Small intestine (tissue), 7 donors: ENCODE measurements around the gene PSAP. TPM values are rescaled to one million over a fixed set of nuclear protein-coding genes. Genes with fewer than 3 reads are reported as not detected.

Source experiments
- DNase-seq, 2 donors: peaks; one replicate each; pipeline versions ENCODE4 v3.0.0 to v3.0.0-alpha.2; 2013
- FAIRE-seq: peaks from 2 replicates; lab custom pipeline; 2012; peaks lifted over from hg19 to GRCh38; lab: Jason Lieb, UNC
- H3K27ac ChIP-seq, 3 donors: one replicate each; pipeline ENCODE4 v1.5.1; 2013; ENCODE audit warnings: low read length in 2 of 3, mild to moderate bottlenecking in 2 of 3, control low read depth in 1 of 3, inconsistent platforms in 1 of 3, low read depth in 1 of 3, moderate library complexity in 1 of 3
- H3K27me3 ChIP-seq, 3 donors: one replicate each; pipeline ENCODE4 v1.6.1; 2013; ENCODE audit warnings: low read length in 3 of 3, inconsistent platforms in 1 of 3; ENCODE audit not compliant: control insufficient read depth in 3 of 3, insufficient read depth in 3 of 3
- H3K36me3 ChIP-seq, 3 donors: one replicate each; pipeline ENCODE4 v1.6.1; 2013; ENCODE audit warnings: low read length in 3 of 3, inconsistent platforms in 1 of 3, low read depth in 1 of 3, mild to moderate bottlenecking in 1 of 3, moderate library complexity in 1 of 3; ENCODE audit not compliant: control insufficient read depth in 3 of 3, insufficient read depth in 2 of 3
- H3K4me1 ChIP-seq, 3 donors: one replicate each; pipeline ENCODE4 v1.6.1; 2013; ENCODE audit warnings: low read length in 2 of 3, inconsistent platforms in 1 of 3, low read depth in 1 of 3, mild to moderate bottlenecking in 1 of 3, moderate library complexity in 1 of 3; ENCODE audit not compliant: control insufficient read depth in 3 of 3, insufficient read depth in 2 of 3
- H3K4me3 ChIP-seq, 3 donors: one replicate each; pipeline ENCODE4 v1.5.1; 2013; ENCODE audit warnings: low read length in 3 of 3, control low read depth in 1 of 3, inconsistent platforms in 1 of 3, low read depth in 1 of 3, mild to moderate bottlenecking in 1 of 3, moderate library complexity in 1 of 3
- H3K9me3 ChIP-seq, 2 donors: one replicate each; pipeline ENCODE4 v1.6.1; 2013; ENCODE audit warnings: low read depth in 1 of 2, low read length in 1 of 2; ENCODE audit not compliant: control insufficient read depth in 2 of 2, insufficient read depth in 1 of 2
- WGBS, 3 donors: extraction: QIAGEN DNeasy Blood & Tissue Kit; methylation state at CpG; one replicate each; pipeline ENCODE4 v1.1.7; 2013; 5-methylcytosine and 5-hydroxymethylcytosine counted together
- polyA plus RNA-seq, 4 donors: library from polyadenylated mRNA; stranded (reverse) in 3 of 4; unstranded in 1 of 4; fragments of 200-250 nt in 3 of 4; fragments of 120-200 nt in 1 of 4; gene quantifications; one replicate each; pipeline versions ENCODE4 v1.2.1 to v1.2.3, GENCODE V29; 2013
- donor health status: healthy with polysubstance abuse.
- donor health status: control.
- donor health status: control.
- donor health status: Bipolar disorder and iron deficiency.
- donor health status: healthy.

Gene PSAP
- polyA plus RNA-seq, 4 donors: 149 to 603 (median 311) TPM

DNA sequence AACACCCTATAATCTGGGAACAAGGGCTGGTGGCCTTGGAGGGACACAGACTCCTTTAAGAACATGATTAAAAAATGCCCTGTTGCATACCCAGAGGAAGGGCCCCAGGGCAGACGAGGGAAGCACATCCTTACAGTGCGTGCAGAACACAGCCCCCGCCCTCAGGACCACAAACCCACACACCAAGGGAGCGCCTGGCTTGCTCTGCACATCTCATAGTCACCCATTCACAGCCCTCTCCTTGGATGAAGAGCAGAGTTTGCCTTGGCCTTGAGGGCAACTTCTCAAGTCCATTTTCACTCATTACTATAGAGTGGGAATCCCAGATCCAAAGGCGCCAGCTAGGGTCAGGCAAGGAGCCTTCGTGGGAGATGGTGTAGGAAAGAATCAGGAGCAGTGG is 71.4 kb downstream of the PSAP start:
- H3K36me3 ChIP-seq: no peaks in the 10 kb centered on the region
- H3K27me3 ChIP-seq: no peaks in the 10 kb centered on the region
- 86 to 92% (median 91%) methylated on average over 6 of the region's 6 CpGs for WGBS, 3 donors
- peaks cover 0 to 5% (median 1%) of the 10 kb centered on the region in 3 donors for H3K4me1 ChIP-seq
- peaks cover 0 to 6% of the 10 kb centered on the region in 2 donors for H3K9me3 ChIP-seq
- H3K4me3 ChIP-seq: no peak overlapping the region
- H3K27ac ChIP-seq: no peak overlapping the region
- no peak for DNase-seq
- no peak for FAIRE-seq

- Histone ChIP-seq H3K36me3 (no peaks in the 10 kb centered on the region), H3K9me3 (peaks cover 0 to 6% of the 10 kb centered on the region in 2 donors), H3K4me1 (peaks cover 0 to 13% (median 5%) of the 10 kb centered on the region in 3 donors), H3K27me3 (no peaks in the 10 kb centered on the region), H3K27ac (no peak overlapping the region), H3K4me3 (no peak overlapping the region)
- WGBS, 3 donors: 80 to 95% (median 93%) methylated on average over 11 of the region's 11 CpGs
- DNase-seq: no peak
- no peak for FAIRE-seq
Measured at GRCh38 chr10:71778071-71778825, 72.8 kb downstream of the PSAP start.

DNA sequence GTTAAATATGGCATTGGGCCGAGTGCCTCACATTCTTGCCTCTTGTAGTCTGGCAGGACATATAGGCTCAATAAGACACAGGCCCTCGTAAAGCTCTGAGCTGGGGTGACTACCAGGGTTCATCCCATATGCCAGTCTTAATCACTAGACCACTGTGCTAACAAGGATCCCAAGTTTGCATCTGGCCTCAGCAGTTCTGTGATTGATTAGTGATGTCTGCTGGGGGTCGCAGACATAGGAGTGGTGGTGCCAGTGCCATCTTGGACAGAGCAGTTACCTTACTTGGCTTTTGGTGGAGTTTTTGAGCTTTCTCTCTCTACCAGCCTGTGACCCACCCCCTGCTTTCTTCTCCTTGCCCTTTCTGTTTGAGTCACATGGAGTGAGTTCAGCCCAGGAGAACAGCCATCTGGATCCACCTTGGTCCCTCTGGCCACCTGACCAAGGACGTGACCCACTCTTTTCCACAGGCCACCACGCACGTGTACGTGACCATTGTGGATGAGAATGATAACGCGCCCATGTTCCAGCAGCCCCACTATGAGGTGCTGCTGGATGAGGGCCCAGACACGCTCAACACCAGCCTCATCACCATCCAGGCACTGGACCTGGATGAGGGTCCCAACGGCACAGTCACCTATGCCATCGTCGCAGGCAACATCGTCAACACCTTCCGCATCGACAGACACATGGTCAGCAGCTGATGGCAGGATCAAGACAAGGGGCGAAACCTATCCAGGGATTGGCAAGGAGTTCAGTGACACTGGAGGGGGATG is 73.7 kb downstream of the PSAP start:
- DNase-seq (no peak), FAIRE-seq (no peak)
- Histone ChIP-seq H3K27me3 (no peaks in the 10 kb centered on the region), H3K4me3 (no peak overlapping the region), H3K36me3 (peaks cover 0 to under 1% (median 0%) of the 10 kb centered on the region in 3 donors), H3K9me3 (peaks cover 0 to 6% of the 10 kb centered on the region in 2 donors), H3K27ac (no peak overlapping the region), H3K4me1 (peaks cover 0 to 21% (median 5%) of the 10 kb centered on the region in 3 donors)
- WGBS, 3 donors: 97 to 98% (median 97%) methylated on average over 17 of the region's 17 CpGs

GRCh38 chr10:71776481-71776925 is 74.5 kb downstream of the PSAP start:
- Histone ChIP-seq H3K9me3 (peaks cover 0 to 6% of the 10 kb centered on the region in 2 donors), H3K4me3 (no peak overlapping the region), H3K27me3 (no peaks in the 10 kb centered on the region), H3K27ac (no peak overlapping the region), H3K4me1 (peaks cover 4 to 30% (median 5%) of the 10 kb centered on the region in 3 donors), H3K36me3 (peaks cover 0 to 6% (median 0%) of the 10 kb centered on the region in 3 donors)
- FAIRE-seq (no peak), DNase-seq (peak in 1 of 2 donors; percentile 55)
- 25 to 66% (median 46%) methylated on average over 2 of the region's 2 CpGs for WGBS, 3 donors

DNA sequence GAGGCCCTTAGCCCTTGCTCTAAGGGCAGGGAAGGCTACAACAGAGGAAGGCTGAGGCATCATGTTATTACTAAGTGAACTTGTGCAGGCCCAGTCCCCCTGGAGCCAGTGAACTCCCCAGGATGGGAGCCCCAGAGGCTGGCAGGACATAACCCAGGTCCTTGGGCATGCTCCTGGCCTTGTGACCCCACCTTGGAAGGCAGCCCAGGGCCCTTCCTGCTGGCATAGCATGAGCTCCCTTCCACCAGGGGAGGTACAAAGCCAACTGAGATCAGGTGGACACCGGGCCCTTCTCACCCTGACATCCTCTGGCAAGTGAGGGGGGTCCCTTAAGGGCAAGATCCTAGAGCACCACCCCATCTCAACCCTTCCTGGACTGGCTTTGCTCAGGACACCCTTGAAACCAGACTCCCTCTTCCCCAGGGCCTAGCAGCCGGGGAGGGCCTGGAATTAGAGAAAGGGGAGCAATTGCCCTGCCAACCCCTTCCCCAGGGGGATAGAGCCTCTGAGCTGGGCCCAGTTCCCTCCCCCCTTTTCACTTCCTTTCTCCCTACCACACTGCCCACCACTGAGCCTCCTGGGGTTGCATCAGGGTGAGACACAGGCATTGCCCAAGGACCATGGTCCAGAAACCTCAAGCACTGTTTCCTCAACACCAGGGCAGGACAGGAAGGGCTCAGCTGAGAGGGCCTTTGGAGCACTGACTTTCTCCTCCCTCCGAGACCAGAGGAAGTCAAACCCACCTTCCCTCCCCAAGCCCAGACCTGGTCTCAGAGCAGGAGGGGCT is 75.9 kb downstream of the PSAP start:
- no peak overlapping the region for H3K4me3 ChIP-seq
- no peaks in the 10 kb centered on the region for H3K27me3 ChIP-seq
- peak overlapping the region in 1 of 3 donors; percentile 12 for H3K27ac ChIP-seq
- peaks cover 0 to 17% (median 0%) of the 10 kb centered on the region in 3 donors for H3K36me3 ChIP-seq
- FAIRE-seq (no peak), DNase-seq (no peak)
- H3K9me3 ChIP-seq: peaks cover 0 to 6% of the 10 kb centered on the region in 2 donors
- peaks cover 11 to 43% (median 12%) of the 10 kb centered on the region in 3 donors for H3K4me1 ChIP-seq
- 60 to 83% (median 76%) methylated on average over 3 of the region's 3 CpGs for WGBS, 3 donors

DNA sequence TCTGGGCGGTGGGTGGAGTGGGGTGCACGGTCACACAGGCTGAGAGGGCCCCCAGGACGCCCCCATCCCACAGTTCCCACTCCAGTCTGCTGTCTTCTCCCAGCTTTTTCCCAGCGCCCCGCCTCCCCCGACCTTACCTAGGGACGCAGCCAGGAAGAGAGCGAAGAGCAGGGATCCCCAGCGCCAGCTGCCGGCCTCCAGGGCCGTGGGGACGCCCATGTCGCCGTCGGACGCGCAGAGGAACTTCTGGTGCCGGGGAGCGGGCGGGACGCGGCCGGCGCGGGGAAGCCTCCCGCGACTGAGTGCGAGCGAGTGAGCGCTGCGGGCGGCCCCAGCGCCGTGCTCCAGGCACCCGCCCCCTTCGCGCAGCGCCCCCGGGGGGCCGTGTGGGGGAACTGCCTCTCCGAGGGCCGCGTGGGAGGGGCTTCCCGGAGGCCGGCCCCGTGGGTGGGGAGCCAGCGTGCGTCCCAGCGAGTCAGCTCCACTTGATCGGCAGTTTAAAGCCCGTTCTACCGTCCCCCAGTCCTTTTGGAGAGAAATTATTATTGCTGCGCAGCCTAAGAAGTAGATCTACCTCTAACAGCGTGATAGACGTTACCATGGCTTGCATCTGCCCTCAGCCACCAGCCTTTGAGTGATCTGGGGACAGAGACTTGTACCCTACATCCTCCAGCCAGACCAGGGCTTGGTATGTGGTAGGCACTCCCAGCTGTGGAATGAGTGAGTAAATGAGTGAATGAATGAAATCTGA is 77.7 kb downstream of the PSAP start, which contains the start of gene VSIR:
Gene VSIR (minus strand): TSS at position 300 of the 751 bp plus-strand sequence. CDS start 81 bp downstream, at position 219.
- FAIRE-seq: no peak
- Histone ChIP-seq H3K4me3 (peak within 1 kb of the TSS; percentile 84 to 98 (median 90)), H3K9me3 (peaks cover 0 to 6% of the 10 kb centered on the region in 2 donors), H3K27ac (peak within 1 kb of the TSS; percentile 63 to 98 (median 79)), H3K27me3 (no peaks in the 10 kb centered on the region), H3K36me3 (peaks cover 0 to 22% (median 0%) of the 10 kb centered on the region in 3 donors), H3K4me1 (peaks cover 14 to 56% (median 22%) of the 10 kb centered on the region in 3 donors)
- peak; percentile 89 to 96 for DNase-seq
- 0 to 3% (median 1%) methylated on average over 35 to 55 of the region's 55 CpGs for WGBS, 3 donors

DNA sequence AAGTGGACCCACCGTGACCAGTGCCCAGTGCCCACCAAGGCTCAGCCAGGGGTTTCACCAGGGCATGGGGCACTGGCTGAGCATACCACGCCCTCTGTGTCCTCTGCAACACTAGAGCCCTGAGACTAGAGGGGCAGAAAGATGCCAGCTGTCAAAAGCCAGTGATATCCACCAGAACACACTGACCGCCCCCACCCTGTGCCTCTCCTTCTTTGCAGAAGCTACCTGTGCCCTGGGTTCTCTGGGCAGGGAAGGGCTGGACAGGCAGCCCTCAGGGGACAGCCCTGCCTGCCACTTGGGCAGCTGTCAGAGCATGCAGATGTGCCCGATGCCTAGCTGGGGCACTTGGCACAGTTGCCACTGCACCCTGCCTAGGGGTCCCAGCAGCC is 78.2 kb downstream of the PSAP start:
- peaks cover 0 to 6% of the 10 kb centered on the region in 2 donors for H3K9me3 ChIP-seq
- no peak for DNase-seq
- no peaks in the 10 kb centered on the region for H3K27me3 ChIP-seq
- 24 to 36% (median 29%) methylated on average over 4 of the region's 4 CpGs for WGBS, 3 donors
- peak overlapping the region; percentile 63 to 98 (median 79) for H3K27ac ChIP-seq
- H3K4me1 ChIP-seq: peaks cover 14 to 60% (median 23%) of the 10 kb centered on the region in 3 donors
- H3K36me3 ChIP-seq: peaks cover 0 to 22% (median 0%) of the 10 kb centered on the region in 3 donors
- no peak for FAIRE-seq
- H3K4me3 ChIP-seq: peak overlapping the region; percentile 84 to 98 (median 90)
